GM15510 (cell line): ENCODE results near the gene RHOV.

ENCODE experiments used
- POLR2A ChIP-seq: IDR thresholded peaks from 3 replicates; pipeline ENCODE4 v1.6.1; 2011; ENCODE audit warnings: borderline replicate concordance; ENCODE audit not compliant: insufficient read length; ENCODE audit errors: extremely low read depth

Gene RHOV

GRCh38 chr15:40826423-40827075, 47.5 kb downstream of the RHOV start:
- TF ChIP-seq POLR2A = no peak

GRCh38 chr15:40825661-40826422, 48.2 kb downstream of the RHOV start:
- no peak for TF ChIP-seq POLR2A

- TF ChIP-seq POLR2A = no peak
These were observed 50.3 kb downstream of the RHOV start for GRCh38 chr15:40823572-40824343.
